Heart right ventricle (tissue), 16 donors: ENCODE data around the gene SPACA1. TPM values are rescaled to one million over a fixed set of nuclear protein-coding genes. Genes with fewer than 3 reads are reported as not detected.

Source experiments
- ATAC-seq, 8 donors: fragments of 200-7000 bp; cut with Tn5 transposase; one replicate each; pipeline ENCODE4 v1.9.1; 2020; ENCODE audit warnings: mild to moderate bottlenecking in 8 of 8, moderate library complexity in 8 of 8, moderate number of reproducible peaks in 1 of 8
- DNase-seq, 2 donors: peaks; one replicate each; pipeline ENCODE4 v3.0.0-alpha.2; 2020
- H3K27ac ChIP-seq, 10 donors: fragments of 200-600 bp; sonication (generic) in 2 of 10; one replicate each; pipeline versions ENCODE4 v1.5.0 to v1.8.0; 2020 to 2022; ENCODE audit warnings: mild to moderate bottlenecking in 3 of 10
- H3K27me3 ChIP-seq, 7 donors: fragments of 200-600 bp; one replicate each; pipeline ENCODE4 v1.8.0; 2021 to 2022; ENCODE audit warnings: mild to moderate bottlenecking in 2 of 7
- H3K36me3 ChIP-seq, 9 donors: fragments of 200-600 bp; sonication (generic) in 1 of 9; one replicate each; pipeline versions ENCODE4 v1.5.0 to v1.8.0; 2020 to 2022; ENCODE audit warnings: mild to moderate bottlenecking in 2 of 9
- H3K4me1 ChIP-seq, 9 donors: fragments of 200-600 bp; sonication (generic) in 1 of 9; one replicate each; pipeline versions ENCODE4 v1.5.0 to v1.8.0; 2020 to 2022; ENCODE audit warnings: mild to moderate bottlenecking in 4 of 9
- H3K4me3 ChIP-seq, 10 donors: fragments of 200-600 bp; sonication (generic) in 2 of 10; one replicate each; pipeline versions ENCODE4 v1.5.0 to v1.8.0; 2020 to 2022; ENCODE audit warnings: mild to moderate bottlenecking in 7 of 10, moderate library complexity in 2 of 10
- H3K9me3 ChIP-seq, 11 donors: fragments of 200-600 bp in 10 of 11; sonication (generic) in 2 of 11; one replicate each; pipeline versions ENCODE4 v1.5.0 to v1.8.0; 2013 to 2022; ENCODE audit warnings: mild to moderate bottlenecking in 2 of 11, control low read depth in 1 of 11, moderate library complexity in 1 of 11
- WGBS, 2 donors: extraction: QIAGEN DNeasy Blood & Tissue Kit; methylation state at CpG; one replicate each; pipeline ENCODE4 v1.1.7; 2013; ENCODE audit warnings: inconsistent platforms in 1 of 2; 5-methylcytosine and 5-hydroxymethylcytosine counted together
- intact Hi-C, 10 donors: fragments of 100-400 bp; cut with DNase I; formaldehyde crosslinking; loops; one replicate each; pipeline versions ENCODE4 v1.11.1 to v1.14.2; 2022
- polyA plus RNA-seq, 2 donors: library from polyadenylated mRNA; stranded (reverse); fragments of 200-250 nt; gene quantifications; one replicate each; pipeline ENCODE4 v1.2.3, GENCODE V29; 2013
- total RNA-seq, 10 donors: library from RNA; stranded (reverse); fragmentation: NEBNext Ultra II Directional in 3 of 10; extraction: Animal tissue kit (Norgen Biotek cat#: 25700) in 3 of 10; gene quantifications; one replicate each; pipeline versions ENCODE4 v1.2.1 to v1.2.4, GENCODE V29; 2021 to 2023
- TF ChIP-seq, protein P1 (sequence below), 9 donors: fragments of 200-600 bp; sonication (generic) in 2 of 9; IDR thresholded peaks; one replicate each; pipeline versions ENCODE4 v1.5.0 to v1.8.0; 2021 to 2022; ENCODE audit warnings: antibody characterized with exemption in 9 of 9, mild to moderate bottlenecking in 5 of 9, moderate library complexity in 1 of 9
- donor health status: Arrhythmogenic right ventricular cardiomyopathy.
- donor health status: ischemic (EF 13 %, LVEDD 7.1; RV severe dilation, severe dysfunction).
- donor health status: healthy with polysubstance abuse.
- donor health status: DM: no; HTN: yes; CAD: no.
- donor health status: DM: no; HTN: no; CAD: no.
- donor health status: ischemic (EF 25% LVEDD 6.9; RV normal size, moderate dysfunction).
- donor health status: ischemic (EF 25% LVEDD 5.7; RV mildly dilated, moderate dysfunction).
- donor health status: healthy.
- donor health status: DM: yes; HTN: yes; CAD: no.
- donor health status: Ischemic cardiomyopathy.
- donor health status: ischemic (EF 35%, LVEDD 5.7; RV mildly dilated, moderate dysfunction).
- donor health status: nonischemic (EF 11% LVEDD 7.7; RV severe dilation, severe dysfunction).
- donor health status: DM: yes; HTN: yes; CAD: no.
- donor health status: PGD.
- donor health status: ischemic (EF 29% LVEDD 5.4; RV normal size, mild dysfunction).
- donor health status: nonischemic (EF 23%, LVEDD 6.1; RV moderate dilation, normal function).

The SPACA1 gene
- total and polyA plus RNA-seq, 12 donors = not detected

DNA sequence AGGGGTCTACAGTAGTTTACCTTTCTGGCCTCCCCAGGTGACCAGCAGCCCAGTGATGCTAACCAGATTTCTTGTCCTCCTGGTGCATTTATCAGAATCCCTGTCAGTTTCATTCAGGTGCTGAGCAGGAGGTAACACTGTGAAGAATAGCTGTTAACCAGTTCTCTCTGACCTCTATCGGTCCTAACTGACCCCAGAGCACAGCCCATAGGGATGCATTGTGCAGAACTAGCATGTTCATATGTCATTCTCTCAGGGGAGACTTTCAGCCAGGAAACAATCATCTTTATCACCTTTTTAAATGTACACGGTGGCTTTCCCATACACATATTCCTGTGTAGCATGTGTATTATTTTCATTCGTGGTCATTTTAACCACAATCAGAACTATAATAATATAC lies 68.6 kb downstream of the SPACA1 start:
- intact Hi-C loops = no loop called here
- H3K27me3 ChIP-seq = peaks cover 0 to 11% (median 0%) of the 10 kb centered on the region in 7 donors
- no peaks in the 10 kb centered on the region for H3K36me3 ChIP-seq
- no peak for DNase-seq
- no peak overlapping the region for H3K4me3 ChIP-seq
- no peaks in the 10 kb centered on the region for H3K4me1 ChIP-seq
- 51 to 57% methylated on average over 3 of the region's 3 CpGs for WGBS, 2 donors
- H3K27ac ChIP-seq = no peak overlapping the region
- H3K9me3 ChIP-seq = peaks cover 0 to 6% (median 0%) of the 10 kb centered on the region in 11 donors
- TF ChIP-seq, protein P1, sequence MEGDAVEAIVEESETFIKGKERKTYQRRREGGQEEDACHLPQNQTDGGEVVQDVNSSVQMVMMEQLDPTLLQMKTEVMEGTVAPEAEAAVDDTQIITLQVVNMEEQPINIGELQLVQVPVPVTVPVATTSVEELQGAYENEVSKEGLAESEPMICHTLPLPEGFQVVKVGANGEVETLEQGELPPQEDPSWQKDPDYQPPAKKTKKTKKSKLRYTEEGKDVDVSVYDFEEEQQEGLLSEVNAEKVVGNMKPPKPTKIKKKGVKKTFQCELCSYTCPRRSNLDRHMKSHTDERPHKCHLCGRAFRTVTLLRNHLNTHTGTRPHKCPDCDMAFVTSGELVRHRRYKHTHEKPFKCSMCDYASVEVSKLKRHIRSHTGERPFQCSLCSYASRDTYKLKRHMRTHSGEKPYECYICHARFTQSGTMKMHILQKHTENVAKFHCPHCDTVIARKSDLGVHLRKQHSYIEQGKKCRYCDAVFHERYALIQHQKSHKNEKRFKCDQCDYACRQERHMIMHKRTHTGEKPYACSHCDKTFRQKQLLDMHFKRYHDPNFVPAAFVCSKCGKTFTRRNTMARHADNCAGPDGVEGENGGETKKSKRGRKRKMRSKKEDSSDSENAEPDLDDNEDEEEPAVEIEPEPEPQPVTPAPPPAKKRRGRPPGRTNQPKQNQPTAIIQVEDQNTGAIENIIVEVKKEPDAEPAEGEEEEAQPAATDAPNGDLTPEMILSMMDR (IDR thresholded peaks at IDR 0.05) = no peak
- ATAC-seq = no peak

Other genes starting within 250 kb of the SPACA1 start
- 1 to 10 TPM in 1 of 10 donors, under 1 TPM in 9; 0.19 to 1.1 (median 0.43) TPM for gene CNR1, start 118.5 kb downstream of the SPACA1 start, total RNA-seq
- gene CNR1, start 118.5 kb downstream of the SPACA1 start, polyA plus RNA-seq = 1 to 10 TPM in 1 of 2 donors, under 1 TPM in 1; 0.72 to 1.3 TPM